SK-N-SH (cell line): ENCODE results near the gene TM9SF1.
"Not testable (repeated sequence)": the region's sequence is repeated elsewhere in the genome, so short reads cannot be mapped to it uniquely, and the experiment has no call there.

Experiments used
- EP300 ChIP-seq, 2 experiments: IDR thresholded peaks; 2 replicates each; pipeline versions ENCODE4 v1.4.0 to v1.6.1; 2012; ENCODE audit warnings: borderline replicate concordance in 1 of 2, low read depth in 1 of 2, low read length in 1 of 2
- FOXJ3 ChIP-seq: sonication (generic); formaldehyde crosslinking; IDR thresholded peaks from 2 replicates; pipeline ENCODE4 v1.5.1; 2020; ENCODE audit warnings: mild to moderate bottlenecking, missing genetic modification reagents
- GATA2 ChIP-seq: sonication (generic); formaldehyde crosslinking; IDR thresholded peaks from 2 replicates; pipeline ENCODE4 v1.5.0; 2020; ENCODE audit warnings: mild to moderate bottlenecking, missing genetic modification reagents
- RAD21 ChIP-seq: IDR thresholded peaks from 2 replicates; pipeline ENCODE4 v1.6.1; 2012; ENCODE audit warnings: mild to moderate bottlenecking, low read length
- RXRA ChIP-seq: IDR thresholded peaks from 2 replicates; pipeline ENCODE4 v1.4.0; 2012; ENCODE audit warnings: low read depth, mild to moderate bottlenecking, borderline replicate concordance
- SIN3A ChIP-seq: IDR thresholded peaks from 2 replicates; pipeline ENCODE4 v1.6.1; 2012; ENCODE audit warnings: low read depth, mild to moderate bottlenecking, low read length, moderate library complexity, borderline replicate concordance
- TEAD4 ChIP-seq: IDR thresholded peaks from 2 replicates; pipeline ENCODE4 v1.4.0; 2012; ENCODE audit warnings: mild to moderate bottlenecking, borderline replicate concordance; ENCODE audit not compliant: insufficient read depth
- USF2 ChIP-seq: fragments of 150-350 bp; IDR thresholded peaks from 2 replicates; pipeline ENCODE4 v1.6.1; 2017; ENCODE audit warnings: antibody characterized with exemption, low read length, low read depth, borderline replicate concordance
- YY1 ChIP-seq: IDR thresholded peaks from 2 replicates; pipeline ENCODE4 v1.4.0; 2012; ENCODE audit warnings: low read depth, mild to moderate bottlenecking
- TF ChIP-seq, protein P1 (sequence below): IDR thresholded peaks from 2 replicates; pipeline ENCODE4 v1.6.1; 2012; ENCODE audit warnings: mild to moderate bottlenecking, low read depth, low read length, moderate library complexity
- TF ChIP-seq, protein P2 (sequence below): IDR thresholded peaks from 2 replicates; pipeline ENCODE4 v1.4.0; 2012; ENCODE audit warnings: low read depth, borderline replicate concordance
- TF ChIP-seq, protein P3 (sequence below): fragments of 200-600 bp; sonication (generic); IDR thresholded peaks from 2 replicates; pipeline ENCODE4 v1.6.1; 2017; ENCODE audit warnings: antibody characterized with exemption, mild to moderate bottlenecking, moderate library complexity

DNA sequence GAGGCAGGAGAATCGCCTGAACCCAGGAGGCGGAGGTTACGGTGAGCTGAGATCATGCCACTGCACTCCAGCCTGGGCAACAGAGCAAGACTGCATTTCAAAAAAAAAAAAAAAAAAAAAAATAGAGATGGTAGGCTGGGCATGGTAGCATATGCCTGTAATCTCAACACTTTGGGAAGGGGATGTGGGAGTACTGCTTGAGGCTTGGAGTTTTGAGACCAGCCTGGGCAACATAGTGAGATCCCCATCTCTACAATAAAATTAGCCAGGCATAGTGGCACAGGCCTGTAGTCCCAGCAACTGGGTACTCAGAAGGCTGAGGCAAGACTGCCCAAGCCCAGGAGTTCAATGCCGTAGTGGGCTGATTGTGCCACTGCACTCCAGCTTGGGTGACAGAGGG, 27.7 kb upstream of the TM9SF1 start:
- TF ChIP-seq RAD21; EP300 (IDR thresholded peaks at IDR 0.05; ENCODE audit: borderline replicate concordance in 1 of 2, low read depth in 1 of 2, low read length in 1 of 2); YY1; TEAD4; USF2; FOXJ3 (CRISPR knock-in tag); SIN3A; GATA2; RXRA: not testable (repeated sequence)
- TF ChIP-seq, protein P1, sequence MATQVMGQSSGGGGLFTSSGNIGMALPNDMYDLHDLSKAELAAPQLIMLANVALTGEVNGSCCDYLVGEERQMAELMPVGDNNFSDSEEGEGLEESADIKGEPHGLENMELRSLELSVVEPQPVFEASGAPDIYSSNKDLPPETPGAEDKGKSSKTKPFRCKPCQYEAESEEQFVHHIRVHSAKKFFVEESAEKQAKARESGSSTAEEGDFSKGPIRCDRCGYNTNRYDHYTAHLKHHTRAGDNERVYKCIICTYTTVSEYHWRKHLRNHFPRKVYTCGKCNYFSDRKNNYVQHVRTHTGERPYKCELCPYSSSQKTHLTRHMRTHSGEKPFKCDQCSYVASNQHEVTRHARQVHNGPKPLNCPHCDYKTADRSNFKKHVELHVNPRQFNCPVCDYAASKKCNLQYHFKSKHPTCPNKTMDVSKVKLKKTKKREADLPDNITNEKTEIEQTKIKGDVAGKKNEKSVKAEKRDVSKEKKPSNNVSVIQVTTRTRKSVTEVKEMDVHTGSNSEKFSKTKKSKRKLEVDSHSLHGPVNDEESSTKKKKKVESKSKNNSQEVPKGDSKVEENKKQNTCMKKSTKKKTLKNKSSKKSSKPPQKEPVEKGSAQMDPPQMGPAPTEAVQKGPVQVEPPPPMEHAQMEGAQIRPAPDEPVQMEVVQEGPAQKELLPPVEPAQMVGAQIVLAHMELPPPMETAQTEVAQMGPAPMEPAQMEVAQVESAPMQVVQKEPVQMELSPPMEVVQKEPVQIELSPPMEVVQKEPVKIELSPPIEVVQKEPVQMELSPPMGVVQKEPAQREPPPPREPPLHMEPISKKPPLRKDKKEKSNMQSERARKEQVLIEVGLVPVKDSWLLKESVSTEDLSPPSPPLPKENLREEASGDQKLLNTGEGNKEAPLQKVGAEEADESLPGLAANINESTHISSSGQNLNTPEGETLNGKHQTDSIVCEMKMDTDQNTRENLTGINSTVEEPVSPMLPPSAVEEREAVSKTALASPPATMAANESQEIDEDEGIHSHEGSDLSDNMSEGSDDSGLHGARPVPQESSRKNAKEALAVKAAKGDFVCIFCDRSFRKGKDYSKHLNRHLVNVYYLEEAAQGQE = not testable (repeated sequence)
- TF ChIP-seq, protein P2, sequence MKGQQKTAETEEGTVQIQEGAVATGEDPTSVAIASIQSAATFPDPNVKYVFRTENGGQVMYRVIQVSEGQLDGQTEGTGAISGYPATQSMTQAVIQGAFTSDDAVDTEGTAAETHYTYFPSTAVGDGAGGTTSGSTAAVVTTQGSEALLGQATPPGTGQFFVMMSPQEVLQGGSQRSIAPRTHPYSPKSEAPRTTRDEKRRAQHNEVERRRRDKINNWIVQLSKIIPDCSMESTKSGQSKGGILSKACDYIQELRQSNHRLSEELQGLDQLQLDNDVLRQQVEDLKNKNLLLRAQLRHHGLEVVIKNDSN = not testable (repeated sequence)
- TF ChIP-seq, protein P3, sequence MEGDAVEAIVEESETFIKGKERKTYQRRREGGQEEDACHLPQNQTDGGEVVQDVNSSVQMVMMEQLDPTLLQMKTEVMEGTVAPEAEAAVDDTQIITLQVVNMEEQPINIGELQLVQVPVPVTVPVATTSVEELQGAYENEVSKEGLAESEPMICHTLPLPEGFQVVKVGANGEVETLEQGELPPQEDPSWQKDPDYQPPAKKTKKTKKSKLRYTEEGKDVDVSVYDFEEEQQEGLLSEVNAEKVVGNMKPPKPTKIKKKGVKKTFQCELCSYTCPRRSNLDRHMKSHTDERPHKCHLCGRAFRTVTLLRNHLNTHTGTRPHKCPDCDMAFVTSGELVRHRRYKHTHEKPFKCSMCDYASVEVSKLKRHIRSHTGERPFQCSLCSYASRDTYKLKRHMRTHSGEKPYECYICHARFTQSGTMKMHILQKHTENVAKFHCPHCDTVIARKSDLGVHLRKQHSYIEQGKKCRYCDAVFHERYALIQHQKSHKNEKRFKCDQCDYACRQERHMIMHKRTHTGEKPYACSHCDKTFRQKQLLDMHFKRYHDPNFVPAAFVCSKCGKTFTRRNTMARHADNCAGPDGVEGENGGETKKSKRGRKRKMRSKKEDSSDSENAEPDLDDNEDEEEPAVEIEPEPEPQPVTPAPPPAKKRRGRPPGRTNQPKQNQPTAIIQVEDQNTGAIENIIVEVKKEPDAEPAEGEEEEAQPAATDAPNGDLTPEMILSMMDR = not testable (repeated sequence)
